Neural progenitor cell (in vitro differentiated cells): ENCODE results near the gene RPH3AL.
"Not testable (repeated sequence)": the region's sequence is repeated elsewhere in the genome, so short reads cannot be mapped to it uniquely, and the experiment has no call there.

Experiments used
- EZH2 ChIP-seq: fragments of 200-600 bp; sonication (generic); IDR thresholded peaks from 2 replicates; pipeline ENCODE4 v1.6.1; 2017; ENCODE audit warnings: antibody characterized with exemption, mild to moderate bottlenecking, moderate library complexity
- TF ChIP-seq, protein P1 (sequence below): fragments of 200-600 bp; sonication (generic); IDR thresholded peaks from 2 replicates; pipeline ENCODE4 v1.5.1; 2017; ENCODE audit warnings: antibody characterized with exemption, mild to moderate bottlenecking

DNA sequence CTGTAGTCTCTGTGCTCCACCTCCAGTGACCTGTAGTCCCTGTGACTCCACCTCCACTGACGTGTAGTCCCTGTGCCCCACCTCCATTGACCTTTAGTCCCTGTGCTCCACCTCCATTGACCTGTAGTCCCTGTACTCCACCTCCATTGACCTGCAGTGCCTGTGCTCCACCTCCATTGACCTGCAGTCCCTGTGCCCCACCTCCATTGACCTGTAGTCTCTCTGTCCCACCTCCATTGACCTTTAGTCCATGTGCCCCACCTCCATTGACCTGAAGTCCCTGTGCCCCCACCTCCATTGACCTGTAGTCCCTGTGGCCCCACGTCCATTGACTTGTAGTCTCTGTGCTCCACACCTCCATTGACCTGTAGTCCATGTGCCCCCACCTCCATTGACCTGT lies 35.5 kb downstream of the RPH3AL start:
- TF ChIP-seq EZH2: not testable (repeated sequence)
- TF ChIP-seq, protein P1, sequence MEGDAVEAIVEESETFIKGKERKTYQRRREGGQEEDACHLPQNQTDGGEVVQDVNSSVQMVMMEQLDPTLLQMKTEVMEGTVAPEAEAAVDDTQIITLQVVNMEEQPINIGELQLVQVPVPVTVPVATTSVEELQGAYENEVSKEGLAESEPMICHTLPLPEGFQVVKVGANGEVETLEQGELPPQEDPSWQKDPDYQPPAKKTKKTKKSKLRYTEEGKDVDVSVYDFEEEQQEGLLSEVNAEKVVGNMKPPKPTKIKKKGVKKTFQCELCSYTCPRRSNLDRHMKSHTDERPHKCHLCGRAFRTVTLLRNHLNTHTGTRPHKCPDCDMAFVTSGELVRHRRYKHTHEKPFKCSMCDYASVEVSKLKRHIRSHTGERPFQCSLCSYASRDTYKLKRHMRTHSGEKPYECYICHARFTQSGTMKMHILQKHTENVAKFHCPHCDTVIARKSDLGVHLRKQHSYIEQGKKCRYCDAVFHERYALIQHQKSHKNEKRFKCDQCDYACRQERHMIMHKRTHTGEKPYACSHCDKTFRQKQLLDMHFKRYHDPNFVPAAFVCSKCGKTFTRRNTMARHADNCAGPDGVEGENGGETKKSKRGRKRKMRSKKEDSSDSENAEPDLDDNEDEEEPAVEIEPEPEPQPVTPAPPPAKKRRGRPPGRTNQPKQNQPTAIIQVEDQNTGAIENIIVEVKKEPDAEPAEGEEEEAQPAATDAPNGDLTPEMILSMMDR: not testable (repeated sequence)
